GM12801 (cell line): ENCODE results near the gene VENTX.

Experiments used
- CTCF ChIP-seq: IDR thresholded peaks from one replicate; pipeline ENCODE4 v1.5.1; 2011; ENCODE audit warnings: control low read depth; ENCODE audit not compliant: insufficient read length; ENCODE audit errors: extremely low read depth

The VENTX gene

GRCh38 chr10:133230044-133230361, 7.7 kb upstream of the VENTX start, which contains the start of gene UTF1:
UTF1 (plus strand) TSS chr10:133230217; CDS start chr10:133230289, 72 bp downstream.
- no peak for TF ChIP-seq CTCF

DNA sequence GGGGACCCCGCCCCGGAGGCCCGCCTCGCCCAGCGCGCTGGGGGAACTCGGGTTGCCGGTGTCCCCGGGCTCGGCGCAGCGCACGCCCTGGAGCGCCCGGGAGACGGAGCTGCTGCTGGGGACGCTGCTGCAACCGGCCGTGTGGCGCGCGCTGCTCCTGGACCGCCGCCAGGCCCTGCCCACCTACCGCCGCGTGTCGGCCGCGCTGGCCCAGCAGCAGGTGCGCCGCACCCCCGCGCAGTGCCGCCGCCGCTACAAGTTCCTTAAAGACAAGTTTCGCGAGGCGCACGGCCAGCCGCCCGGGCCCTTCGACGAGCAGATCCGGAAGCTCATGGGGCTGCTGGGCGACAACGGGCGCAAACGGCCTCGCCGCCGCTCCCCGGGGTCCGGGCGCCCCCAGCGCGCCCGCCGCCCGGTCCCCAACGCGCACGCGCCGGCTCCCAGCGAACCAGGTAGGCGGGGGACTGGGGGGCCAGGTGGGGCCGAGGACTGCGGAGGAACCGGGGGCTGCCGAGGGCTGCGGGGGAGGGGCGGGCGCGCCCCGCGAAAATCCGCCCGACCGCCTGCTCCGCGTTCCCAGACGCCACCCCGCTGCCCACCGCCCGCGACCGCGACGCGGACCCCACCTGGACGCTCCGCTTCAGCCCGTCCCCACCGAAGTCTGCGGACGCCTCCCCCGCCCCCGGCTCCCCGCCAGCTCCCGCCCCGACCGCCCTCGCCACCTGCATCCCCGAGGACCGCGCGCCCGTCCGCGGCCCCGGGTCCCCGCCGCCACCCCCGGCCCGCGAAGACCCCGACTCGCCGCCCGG, 7.1 kb upstream of the VENTX start:
- no peak for TF ChIP-seq CTCF

- TF ChIP-seq CTCF, result no peak
Measured at GRCh38 chr10:133231244-133231945, 6.3 kb upstream of the VENTX start.

DNA sequence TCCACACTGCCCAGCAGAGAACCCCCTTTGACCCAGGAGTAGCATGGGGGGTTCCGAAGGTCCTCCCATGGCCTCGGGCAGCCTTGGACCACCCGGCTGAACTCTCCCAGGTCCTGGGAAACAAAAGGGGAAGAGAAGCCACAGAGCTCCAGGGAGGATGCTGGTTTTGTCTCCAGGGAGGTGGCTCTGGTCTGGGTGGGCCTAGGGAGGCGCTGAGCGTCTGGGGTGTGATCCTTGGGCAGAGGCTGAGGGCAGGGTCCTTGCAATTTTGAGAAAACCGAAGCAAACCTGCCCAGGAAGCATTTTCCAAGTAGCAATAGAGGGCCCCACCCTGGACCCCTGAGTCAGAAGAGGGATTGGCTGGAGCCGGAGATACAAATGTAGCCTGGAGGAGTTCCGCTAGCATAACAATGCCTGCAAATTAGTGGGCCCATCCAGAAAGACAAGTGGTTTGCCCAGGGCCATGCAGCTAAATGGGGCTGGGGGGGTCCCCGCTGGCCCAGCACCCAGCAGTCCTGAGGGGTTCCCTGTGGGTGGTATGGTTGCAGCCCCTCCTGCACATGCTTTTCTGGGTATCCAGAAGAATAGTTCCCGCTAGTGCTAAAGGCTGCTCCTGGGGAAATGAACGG, 5.6 kb upstream of the VENTX start:
- no peak for TF ChIP-seq CTCF

DNA sequence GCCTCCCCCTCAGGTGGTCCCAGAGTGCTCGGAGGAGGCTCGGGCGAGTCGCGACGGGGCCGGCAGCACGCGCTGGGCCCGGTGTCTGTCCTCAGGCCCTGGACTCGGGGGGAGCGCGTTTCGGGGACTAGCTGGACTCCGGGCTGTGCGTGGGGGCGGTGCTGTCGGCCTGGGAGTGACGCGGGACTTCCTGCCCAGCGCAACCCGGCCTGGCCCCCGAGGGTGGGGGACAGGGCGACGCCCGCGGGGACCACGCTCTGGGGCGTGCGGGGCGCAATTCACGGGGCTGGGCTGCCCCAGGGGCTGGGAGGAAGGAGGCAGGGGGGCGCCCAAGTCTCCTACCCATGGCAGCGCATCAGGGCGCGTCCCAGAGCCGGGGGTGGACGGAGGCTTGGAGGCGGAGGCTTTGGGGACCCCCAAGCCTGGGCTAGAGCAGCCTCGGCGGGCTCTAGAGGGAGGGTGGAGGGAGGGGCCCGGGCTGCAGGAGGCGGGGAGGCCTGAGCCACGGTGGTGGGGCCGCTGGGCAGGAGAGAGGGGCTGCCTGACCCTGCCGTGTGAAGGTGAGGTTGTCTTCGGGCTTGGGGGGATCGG, 2.3 kb upstream of the VENTX start:
- TF ChIP-seq CTCF, result no peak

DNA sequence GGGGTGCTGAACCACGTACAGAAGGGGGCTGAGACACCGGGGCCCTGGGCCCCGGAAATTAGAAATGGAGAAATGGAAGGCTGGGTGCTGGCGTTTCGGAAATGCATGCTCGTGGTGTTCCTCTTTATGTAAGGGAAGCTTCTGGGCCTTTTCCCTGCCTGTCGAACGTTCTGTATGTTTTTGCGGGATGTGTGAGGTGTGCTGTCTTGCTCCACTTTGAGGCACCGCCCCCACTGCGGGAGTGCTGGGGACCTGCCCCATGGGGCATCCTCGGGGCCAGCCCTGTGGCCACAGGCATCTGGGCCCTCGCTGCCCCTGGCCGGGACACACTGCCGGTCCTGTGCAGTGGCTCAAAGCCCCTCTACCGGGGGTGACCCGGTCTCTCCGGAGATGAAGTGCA, 1.7 kb upstream of the VENTX start:
- no peak for TF ChIP-seq CTCF
